Naive B cell (primary cell): ENCODE measurements around the gene MDFI. TPM values are rescaled to one million over a fixed set of nuclear protein-coding genes. Genes with fewer than 3 reads are reported as not detected.
"Not testable (repeated sequence)": the region's sequence is repeated elsewhere in the genome, so short reads cannot be mapped to it uniquely, and the experiment has no call there.

ENCODE experiments used
- ATAC-seq, 2 donors: fragments of 150-1000 bp; cut with Tn5 transposase; 2 replicates each; pipeline ENCODE4 v1.10.0; 2021; ENCODE audit warnings: low read depth in 2 of 2, mild to moderate bottlenecking in 2 of 2, moderate library complexity in 2 of 2
- DNase-seq: peaks from one replicate; pipeline ENCODE4 v3.0.0; 2022
- H3K27ac Mint-ChIP-seq, 6 donors: one replicate each; pipeline ENCODE4 v1.8.0; 2020 to 2022; ENCODE audit warnings: mild to moderate bottlenecking in 6 of 6, mixed read lengths in 6 of 6, moderate library complexity in 5 of 6, inconsistent platforms in 2 of 6
- H3K27me3 Mint-ChIP-seq, 3 donors: one replicate each; pipeline ENCODE4 v1.8.0; 2021 to 2022; ENCODE audit warnings: mixed read lengths in 3 of 3, mild to moderate bottlenecking in 1 of 3
- H3K36me3 Mint-ChIP-seq, 2 donors: one replicate each; pipeline ENCODE4 v1.8.0; 2020 to 2022; ENCODE audit warnings: mixed read lengths in 2 of 2, inconsistent platforms in 1 of 2, mild to moderate bottlenecking in 1 of 2
- H3K4me1 Mint-ChIP-seq, 3 donors: one replicate each; pipeline ENCODE4 v1.8.0; 2020 to 2022; ENCODE audit warnings: mixed read lengths in 3 of 3, inconsistent platforms in 1 of 3, mild to moderate bottlenecking in 1 of 3, moderate library complexity in 1 of 3
- H3K4me3 Mint-ChIP-seq, 8 donors: one replicate each; pipeline ENCODE4 v1.8.0; 2020 to 2022; ENCODE audit warnings: mild to moderate bottlenecking in 8 of 8, mixed read lengths in 8 of 8, moderate library complexity in 8 of 8, inconsistent platforms in 2 of 8
- H3K9me3 Mint-ChIP-seq, 7 donors: one replicate each; pipeline ENCODE4 v1.8.0; 2020 to 2022; ENCODE audit warnings: mixed read lengths in 7 of 7, mild to moderate bottlenecking in 5 of 7, inconsistent platforms in 2 of 7, moderate library complexity in 1 of 7
- polyA plus RNA-seq, 6 donors: library from polyadenylated mRNA; unstranded; fragments of 300-500 nt; fragmentation: Illumina TruSeq; gene quantifications; one replicate each; pipeline ENCODE4 v1.2.3, GENCODE V29; 2021; ENCODE audit warnings: low read depth in 6 of 6

Gene MDFI
- polyA plus RNA-seq, 6 donors from 2014 or later = not detected

DNA sequence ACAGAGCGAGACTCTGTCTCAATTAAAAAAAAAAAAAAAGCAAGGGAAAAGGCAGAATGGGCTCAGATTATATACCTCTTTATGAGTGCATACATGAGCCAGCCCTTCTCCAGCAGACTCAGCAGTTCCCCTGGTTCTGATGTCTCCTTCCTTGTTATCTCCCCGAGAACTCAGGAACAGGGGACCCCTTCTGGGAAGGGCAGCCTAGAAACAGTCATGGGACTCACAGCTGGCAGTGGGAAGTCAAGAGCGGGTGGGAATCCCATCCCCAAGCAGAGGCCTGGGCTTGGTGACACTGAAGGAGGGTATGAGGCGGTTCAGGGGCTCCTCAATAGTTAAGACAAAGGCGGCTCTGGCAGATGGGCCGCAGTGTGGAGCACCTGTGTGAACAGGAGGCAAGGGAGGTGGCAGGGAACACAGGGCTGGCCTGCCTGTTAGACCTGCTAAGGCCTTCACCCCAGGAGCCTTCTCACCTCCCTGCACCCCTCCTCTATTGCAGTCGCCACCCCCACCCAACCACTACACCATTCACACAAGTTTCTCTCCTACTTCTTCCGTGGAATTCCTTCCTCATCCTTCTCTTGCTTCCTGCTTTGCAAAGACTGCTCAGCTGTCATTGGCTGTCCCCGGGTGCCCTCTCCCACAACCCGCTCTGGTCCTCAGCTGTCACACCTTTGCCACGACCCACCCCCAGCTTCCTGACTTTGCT lies 29.7 kb upstream of the MDFI start:
- Mint-ChIP-seq H3K27me3 (peaks cover 14 to 37% (median 34%) of the 10 kb centered on the region in 3 donors), H3K9me3 (peaks cover 0 to 6% (median 5%) of the 10 kb centered on the region in 7 donors), H3K4me3 (peak overlapping the region in 1 of 8 donors; percentile 16), H3K36me3 (peaks cover 0 to 8% of the 10 kb centered on the region in 2 donors), H3K27ac (peak overlapping the region in 1 of 6 donors; percentile 48), H3K4me1 (peaks cover 0 to under 1% (median 0%) of the 10 kb centered on the region in 3 donors)
- DNase-seq (no peak), ATAC-seq (no peak)

DNA sequence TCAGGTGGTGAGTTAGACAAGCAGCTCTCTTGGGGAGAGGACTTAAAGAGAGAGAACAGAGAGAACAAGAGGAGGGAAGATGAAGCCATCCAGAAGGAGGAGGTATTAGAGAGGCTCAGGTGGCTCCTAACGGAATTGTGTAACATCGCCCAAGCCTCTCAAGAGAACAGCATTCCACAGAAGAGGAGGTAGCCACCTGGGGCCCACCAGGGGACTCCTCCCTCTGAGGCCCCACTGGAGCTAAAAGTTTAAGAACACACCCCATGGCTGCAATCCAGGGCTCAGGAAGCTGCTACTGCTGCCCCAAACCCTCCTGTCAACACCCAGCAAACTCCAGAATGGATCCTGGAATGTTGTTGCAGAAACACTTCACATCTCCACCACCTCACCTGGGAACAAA lies 23.6 kb upstream of the MDFI start:
- no peaks in the 10 kb centered on the region for H3K4me1 Mint-ChIP-seq
- peaks cover 16 to 34% (median 21%) of the 10 kb centered on the region in 3 donors for H3K27me3 Mint-ChIP-seq
- H3K4me3 Mint-ChIP-seq = no peak overlapping the region
- H3K9me3 Mint-ChIP-seq = peaks cover 0 to 8% (median 5%) of the 10 kb centered on the region in 7 donors
- DNase-seq = no peak
- ATAC-seq = no peak
- peaks cover 0 to 8% of the 10 kb centered on the region in 2 donors for H3K36me3 Mint-ChIP-seq
- H3K27ac Mint-ChIP-seq = no peak overlapping the region

DNA sequence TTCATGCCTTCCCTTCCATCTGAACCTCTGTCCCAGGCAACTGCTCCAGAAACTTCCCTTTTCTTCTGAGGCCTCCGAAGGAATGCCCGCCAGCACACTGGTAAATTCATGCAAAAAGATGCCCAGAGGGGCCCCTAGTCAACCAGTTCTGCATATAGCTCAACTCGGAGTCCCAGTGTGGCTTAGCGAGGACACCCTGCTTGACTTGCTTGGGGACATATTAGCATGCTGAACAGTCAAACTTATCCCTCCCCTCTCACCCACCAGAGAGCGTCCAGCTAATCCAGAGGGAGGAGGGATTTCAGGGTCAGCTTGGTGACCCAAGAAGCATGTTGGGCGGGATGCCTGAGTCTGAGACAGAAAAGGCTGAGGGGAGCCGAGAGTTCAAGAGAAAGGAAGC lies 23.0 kb upstream of the MDFI start:
- DNase-seq = no peak
- no peak for ATAC-seq
- Mint-ChIP-seq H3K4me1 (no peaks in the 10 kb centered on the region), H3K36me3 (peaks cover 0 to 8% of the 10 kb centered on the region in 2 donors), H3K27ac (no peak overlapping the region), H3K4me3 (no peak overlapping the region), H3K9me3 (peaks cover 0 to 8% (median 5%) of the 10 kb centered on the region in 7 donors), H3K27me3 (peaks cover 15 to 34% (median 17%) of the 10 kb centered on the region in 3 donors)

DNA sequence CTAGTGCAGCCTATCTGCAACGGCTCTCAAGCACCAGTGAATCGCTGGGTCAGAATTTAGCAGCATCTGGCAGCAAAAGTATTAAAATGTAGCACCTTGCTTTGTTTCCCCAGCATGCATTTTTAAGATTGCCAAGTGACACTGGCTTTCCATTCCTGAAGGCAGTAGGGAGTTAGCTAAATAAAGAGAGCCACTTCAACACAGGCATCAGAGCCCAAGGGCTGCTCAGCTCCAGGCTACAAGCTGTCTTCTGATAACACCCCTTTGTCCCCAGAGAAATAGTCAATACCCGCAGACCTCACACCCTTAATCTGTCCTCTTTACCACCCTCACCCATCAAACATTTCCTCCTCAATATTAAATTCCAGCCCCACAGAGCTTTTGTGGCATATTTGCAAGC lies 19.7 kb upstream of the MDFI start:
- peaks cover 3 to 28% (median 12%) of the 10 kb centered on the region in 7 donors for H3K9me3 Mint-ChIP-seq
- H3K36me3 Mint-ChIP-seq = peaks cover 0 to 10% of the 10 kb centered on the region in 2 donors
- H3K27ac Mint-ChIP-seq = peak overlapping the region in 1 of 6 donors; percentile 68
- peaks cover 0 to 15% (median 12%) of the 10 kb centered on the region in 3 donors for H3K27me3 Mint-ChIP-seq
- ATAC-seq (no peak), DNase-seq (no peak)
- no peak overlapping the region for H3K4me3 Mint-ChIP-seq
- no peaks in the 10 kb centered on the region for H3K4me1 Mint-ChIP-seq

DNA sequence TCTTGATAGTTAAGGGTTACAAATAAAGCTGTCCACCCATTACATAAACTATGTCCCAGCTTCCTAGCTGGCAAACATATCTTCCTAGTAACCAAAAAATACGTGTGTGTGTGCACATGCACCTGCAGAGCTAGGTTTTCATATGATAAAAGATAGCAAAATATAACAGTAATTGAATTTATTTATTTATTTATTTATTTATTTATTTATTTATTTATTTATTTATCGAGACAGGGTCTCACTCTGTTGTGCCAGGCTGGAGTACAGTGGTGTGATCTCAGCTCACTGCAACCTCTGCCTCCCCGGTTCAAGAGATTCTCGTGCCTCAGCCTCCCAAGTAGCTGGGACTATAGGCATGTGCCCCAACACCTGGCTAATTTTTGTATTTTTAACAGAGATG lies 19.1 kb upstream of the MDFI start:
- not testable (repeated sequence) for H3K36me3 Mint-ChIP-seq, H3K4me1 Mint-ChIP-seq, ATAC-seq, H3K4me3 Mint-ChIP-seq, DNase-seq, H3K27ac Mint-ChIP-seq
- Mint-ChIP-seq H3K27me3 (peaks cover 0 to 15% (median 8%) of the 10 kb centered on the region in 3 donors), H3K9me3 (peaks cover 3 to 28% (median 12%) of the 10 kb centered on the region in 7 donors)

DNA sequence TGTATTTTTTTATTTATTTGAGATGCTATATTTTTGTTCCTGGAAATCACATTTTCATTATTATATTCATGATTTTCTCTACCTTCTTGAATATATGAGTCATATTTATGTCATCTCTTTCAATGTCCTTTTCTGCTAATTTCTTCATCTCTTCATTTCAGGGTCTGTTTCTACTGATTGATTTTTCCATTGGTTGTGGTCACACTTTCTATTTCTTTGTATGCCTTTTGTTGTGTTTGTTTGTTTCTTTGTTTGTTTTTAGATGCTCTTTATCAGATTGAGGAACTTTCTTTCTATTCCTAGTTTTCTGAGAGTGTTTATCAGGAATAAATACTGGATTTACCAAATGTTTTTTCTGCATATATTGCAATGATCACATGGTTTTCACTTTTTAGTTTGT lies 16.9 kb upstream of the MDFI start:
- Mint-ChIP-seq H3K36me3 (peaks cover 0 to 10% of the 10 kb centered on the region in 2 donors), H3K4me3 (no peak overlapping the region), H3K27ac (no peak overlapping the region), H3K27me3 (peaks cover 0 to 5% (median 4%) of the 10 kb centered on the region in 3 donors), H3K4me1 (peaks cover 0 to 10% (median 9%) of the 10 kb centered on the region in 3 donors), H3K9me3 (peaks cover 3 to 28% (median 12%) of the 10 kb centered on the region in 7 donors)
- ATAC-seq = no peak
- no peak for DNase-seq

DNA sequence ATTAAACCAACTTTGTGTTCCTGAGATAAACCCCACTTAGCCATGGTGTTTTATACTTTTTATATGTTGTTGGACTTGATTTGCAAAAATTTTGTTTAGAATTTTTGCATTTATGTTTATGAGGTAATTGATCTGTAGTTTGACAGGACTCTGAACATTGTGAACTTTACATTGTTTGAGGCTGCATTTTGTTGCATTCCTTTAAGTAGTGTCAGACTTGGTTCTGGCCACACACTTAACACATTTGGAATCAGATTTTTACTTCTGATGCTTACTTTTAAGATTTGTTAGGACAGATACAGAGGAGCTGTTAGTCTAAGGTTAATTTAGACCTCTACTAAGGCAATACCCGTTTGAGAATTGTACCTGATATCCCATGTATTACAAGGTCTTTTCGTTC lies 16.5 kb upstream of the MDFI start:
- Mint-ChIP-seq H3K27ac (no peak overlapping the region), H3K9me3 (peaks cover 3 to 28% (median 12%) of the 10 kb centered on the region in 7 donors), H3K27me3 (peaks cover 0 to 7% (median 5%) of the 10 kb centered on the region in 3 donors), H3K4me3 (no peak overlapping the region), H3K36me3 (peaks cover 0 to 10% of the 10 kb centered on the region in 2 donors), H3K4me1 (peaks cover 0 to 10% (median 9%) of the 10 kb centered on the region in 3 donors)
- no peak for DNase-seq
- ATAC-seq = no peak

DNA sequence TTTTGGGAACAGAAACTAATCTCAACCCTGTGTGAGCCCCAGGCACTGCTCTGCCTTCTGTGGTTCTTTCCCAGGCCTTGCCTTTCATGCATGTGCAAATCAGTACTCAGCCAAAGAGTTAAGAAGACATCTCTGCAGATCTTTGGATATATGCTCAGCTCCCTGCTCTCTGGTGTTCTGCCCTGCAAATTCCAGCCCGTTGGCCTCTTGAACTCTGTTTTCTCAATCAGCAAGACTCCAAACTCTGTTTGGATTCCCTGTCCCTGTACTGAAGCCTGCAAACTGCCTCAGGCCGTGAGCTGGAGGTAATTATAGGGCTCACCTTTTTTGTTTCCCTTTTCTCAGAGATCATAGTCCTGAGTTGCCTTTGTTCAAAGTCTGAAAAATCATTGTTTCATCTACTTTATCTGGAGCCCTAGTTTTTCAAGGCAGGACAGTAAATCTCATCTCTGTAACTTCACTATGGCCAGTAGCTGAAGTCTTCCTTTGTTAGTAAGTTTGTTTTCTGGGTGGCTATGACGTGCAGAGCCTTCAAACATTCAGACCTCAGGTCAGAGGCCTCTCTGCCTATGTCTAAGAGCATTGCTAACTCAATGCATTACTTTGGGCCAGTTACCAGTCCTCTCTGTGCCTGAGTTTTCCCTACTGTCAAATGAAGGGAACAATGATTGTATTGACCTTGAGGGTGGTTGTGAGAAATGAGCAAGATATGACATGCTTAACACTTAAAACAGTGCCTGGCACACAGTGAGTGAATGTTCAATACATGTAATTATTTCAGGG lies 15.9 kb upstream of the MDFI start:
- Mint-ChIP-seq H3K4me3 (no peak overlapping the region), H3K4me1 (peaks cover 0 to 10% (median 9%) of the 10 kb centered on the region in 3 donors), H3K27ac (peak overlapping the region in 1 of 6 donors; percentile 45), H3K27me3 (peaks cover 1 to 8% (median 6%) of the 10 kb centered on the region in 3 donors), H3K36me3 (peaks cover 0 to 10% of the 10 kb centered on the region in 2 donors), H3K9me3 (peaks cover 3 to 28% (median 12%) of the 10 kb centered on the region in 7 donors)
- ATAC-seq = no peak
- DNase-seq = no peak

DNA sequence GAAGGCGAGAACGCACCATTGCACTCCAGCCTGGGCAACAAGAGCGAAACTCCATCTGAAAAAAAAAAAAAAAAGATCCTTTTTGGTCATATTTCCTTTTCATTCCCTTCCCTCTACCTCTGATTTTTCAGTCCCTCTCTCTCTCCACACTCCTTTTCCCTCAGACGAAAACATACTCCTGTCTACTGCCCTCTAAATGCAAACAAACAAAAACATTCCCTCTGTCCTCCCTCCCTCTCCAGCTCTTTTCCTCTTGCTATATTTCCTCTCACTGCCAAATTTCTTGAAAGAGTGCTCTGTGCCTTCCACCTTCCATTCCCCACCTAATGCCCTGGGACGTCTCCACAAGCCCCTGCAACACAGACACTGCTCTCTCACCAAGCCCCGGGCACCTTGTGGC lies 14.9 kb upstream of the MDFI start:
- H3K36me3 Mint-ChIP-seq = peaks cover 0 to 10% of the 10 kb centered on the region in 2 donors
- no peak for DNase-seq
- H3K4me1 Mint-ChIP-seq = peaks cover 0 to 10% (median 9%) of the 10 kb centered on the region in 3 donors
- no peak for ATAC-seq
- no peak overlapping the region for H3K4me3 Mint-ChIP-seq
- H3K27ac Mint-ChIP-seq = peak overlapping the region in 2 of 6 donors; percentile 34 to 51
- H3K9me3 Mint-ChIP-seq = peaks cover 3 to 28% (median 12%) of the 10 kb centered on the region in 7 donors
- peaks cover 8 to 12% (median 8%) of the 10 kb centered on the region in 3 donors for H3K27me3 Mint-ChIP-seq

DNA sequence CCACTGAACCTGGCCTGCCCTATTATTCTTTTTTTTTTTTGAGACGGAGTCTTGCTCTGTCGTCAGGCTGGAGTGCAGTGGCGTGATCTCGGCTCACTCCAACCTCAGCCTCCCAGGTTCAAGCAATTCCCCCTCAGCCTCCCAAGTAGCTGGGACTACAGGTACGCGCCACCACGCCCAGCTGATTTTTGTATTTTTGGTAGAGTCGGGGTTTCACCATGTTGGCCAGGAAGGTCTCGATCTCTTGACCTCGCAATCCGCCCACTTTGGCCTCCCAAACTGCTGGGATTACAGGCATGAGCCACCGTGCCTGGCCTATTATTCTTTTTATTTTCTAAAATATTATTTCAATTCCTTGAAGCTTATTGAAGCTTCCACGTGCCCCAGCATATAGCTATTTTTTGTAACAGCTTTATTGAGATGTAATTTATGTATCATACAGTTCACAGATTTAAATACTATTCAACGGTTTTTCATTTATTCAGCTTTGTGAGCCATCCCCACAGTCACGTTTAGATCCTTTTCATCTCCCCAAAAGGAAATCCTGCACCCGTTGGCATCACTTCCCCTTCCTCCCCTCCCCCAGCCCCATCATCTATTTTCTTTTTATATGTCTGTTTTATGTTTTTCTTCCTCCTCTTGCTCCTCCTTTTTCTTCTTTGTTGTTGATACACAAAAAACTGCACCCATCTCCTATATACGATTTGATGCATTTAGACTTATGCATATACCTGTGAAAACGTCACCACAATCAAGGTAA lies 13.5 kb upstream of the MDFI start:
- no peak overlapping the region for H3K4me3 Mint-ChIP-seq
- H3K36me3 Mint-ChIP-seq = peaks cover 0 to 10% of the 10 kb centered on the region in 2 donors
- ATAC-seq (no peak), DNase-seq (no peak)
- H3K9me3 Mint-ChIP-seq = peaks cover 3 to 28% (median 12%) of the 10 kb centered on the region in 7 donors
- no peak overlapping the region for H3K27ac Mint-ChIP-seq
- peaks cover 8 to 19% (median 16%) of the 10 kb centered on the region in 3 donors for H3K27me3 Mint-ChIP-seq
- H3K4me1 Mint-ChIP-seq = peaks cover 0 to 10% (median 9%) of the 10 kb centered on the region in 3 donors

DNA sequence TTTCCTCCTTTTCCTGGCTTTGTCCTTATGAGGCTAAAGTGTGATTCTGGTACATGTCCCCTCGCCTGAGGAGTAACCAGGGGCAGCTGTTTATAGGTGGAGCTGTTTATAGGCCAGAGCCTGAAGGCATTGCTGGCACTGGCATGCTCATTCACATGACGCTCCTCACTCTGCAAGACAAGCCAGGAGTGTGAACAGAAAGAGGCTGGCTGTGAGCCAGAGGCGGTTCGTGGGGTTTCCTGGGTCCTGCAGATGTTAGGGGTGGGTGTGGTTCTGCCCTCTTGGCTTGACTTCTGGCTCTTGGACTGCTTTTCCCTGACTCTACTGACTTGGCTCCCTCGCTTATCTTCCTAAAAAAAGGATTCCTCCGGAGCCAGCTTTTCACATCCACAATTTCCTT lies 12.8 kb upstream of the MDFI start:
- peaks cover 0 to 10% (median 9%) of the 10 kb centered on the region in 3 donors for H3K4me1 Mint-ChIP-seq
- H3K4me3 Mint-ChIP-seq = no peak overlapping the region
- H3K9me3 Mint-ChIP-seq = peaks cover 3 to 24% (median 12%) of the 10 kb centered on the region in 7 donors
- H3K27ac Mint-ChIP-seq = no peak overlapping the region
- ATAC-seq (no peak), DNase-seq (no peak)
- peaks cover 8 to 21% (median 16%) of the 10 kb centered on the region in 3 donors for H3K27me3 Mint-ChIP-seq
- peaks cover 0 to 10% of the 10 kb centered on the region in 2 donors for H3K36me3 Mint-ChIP-seq

DNA sequence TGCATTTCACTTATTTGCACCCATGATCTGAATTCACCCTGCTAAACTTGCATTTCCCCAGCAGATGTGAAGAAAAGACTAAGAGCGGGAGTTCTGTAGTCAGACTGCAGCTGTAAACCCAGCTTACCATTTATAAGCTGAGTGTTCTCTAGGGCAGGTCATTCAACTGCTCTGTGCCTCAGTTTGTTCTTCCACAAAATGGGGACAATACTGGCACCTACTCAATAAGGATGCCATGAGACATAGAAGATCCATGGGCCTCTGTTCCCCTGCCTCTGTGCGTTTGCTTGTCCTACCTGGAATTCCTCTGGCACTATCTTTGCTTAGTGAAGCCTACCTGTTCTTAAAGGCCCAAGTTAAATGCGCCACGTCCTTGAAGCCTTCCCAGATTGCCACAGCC lies 12.2 kb upstream of the MDFI start:
- Mint-ChIP-seq H3K4me1 (peaks cover 0 to 10% (median 9%) of the 10 kb centered on the region in 3 donors), H3K9me3 (peaks cover 3 to 18% (median 9%) of the 10 kb centered on the region in 7 donors), H3K27me3 (peaks cover 8 to 21% (median 16%) of the 10 kb centered on the region in 3 donors), H3K27ac (no peak overlapping the region), H3K4me3 (no peak overlapping the region), H3K36me3 (peaks cover 0 to 5% of the 10 kb centered on the region in 2 donors)
- DNase-seq = no peak
- no peak for ATAC-seq

DNA sequence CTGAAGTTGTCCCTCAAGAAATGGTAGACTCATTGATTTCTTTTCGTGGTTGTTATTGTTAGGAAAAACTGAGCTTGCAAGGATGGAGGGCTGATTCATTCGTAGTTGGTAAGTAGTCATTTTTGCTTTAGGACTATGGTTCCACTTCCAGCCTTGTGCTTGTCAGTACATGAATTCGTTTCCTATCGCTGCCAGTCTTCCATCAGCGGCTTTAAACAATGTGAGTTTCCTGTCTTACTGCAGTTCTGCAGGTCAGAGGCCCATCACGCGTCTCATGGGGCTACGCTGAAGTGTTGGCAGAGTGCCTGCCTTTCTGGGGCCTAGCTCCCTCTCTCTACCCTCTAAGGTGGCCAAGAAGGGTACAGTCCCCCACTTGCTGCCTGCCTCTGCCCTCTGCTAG lies 11.4 kb upstream of the MDFI start:
- Mint-ChIP-seq H3K27ac (no peak overlapping the region), H3K36me3 (no peaks in the 10 kb centered on the region), H3K9me3 (peaks cover 0 to 9% (median 2%) of the 10 kb centered on the region in 7 donors), H3K4me1 (peaks cover 0 to 10% (median 9%) of the 10 kb centered on the region in 3 donors), H3K27me3 (peaks cover 12 to 29% (median 23%) of the 10 kb centered on the region in 3 donors), H3K4me3 (no peak overlapping the region)
- DNase-seq (no peak), ATAC-seq (no peak)
